Endothelial cell of umbilical vein (primary cell): ENCODE data around the gene CCDC85C. TPM values are rescaled to one million over a fixed set of nuclear protein-coding genes. Genes with fewer than 3 reads are reported as not detected.

Experiments
- BruUV-seq: library from RNA; stranded (reverse); fragments of 400-500 nt; replicated peaks from 2 replicates; lab custom pipeline; 2021; lab: Mats Ljungman, UMichigan
- CTCF ChIA-PET: fragments of 300-600, 350-600 bp; sonication (Branson Sonifier 250); formaldehyde crosslinking; loops from one replicate; lab custom pipeline; 2021; ENCODE audit warnings: antibody characterized with exemption, inconsistent platforms; lab: Charles Lee
- POLR2A ChIA-PET: fragments of 300-600, 350-600 bp; sonication (Branson Sonifier 250); formaldehyde crosslinking; loops from one replicate; lab custom pipeline; 2021; ENCODE audit warnings: antibody characterized with exemption, inconsistent platforms; lab: Charles Lee
- DNase-seq: peaks from one replicate; pipeline ENCODE4 v3.0.0-alpha.2; 2011; ENCODE audit warnings: low read depth, low spot score
- FAIRE-seq: peaks from 2 replicates; lab custom pipeline; 2011; peaks lifted over from hg19 to GRCh38; lab: Jason Lieb, UNC
- H2AFZ ChIP-seq: 2 replicates; pipeline ENCODE4 v1.6.0; 2012; ENCODE audit warnings: low read depth, low read length, control low read depth, inconsistent platforms
- H3K27ac ChIP-seq: 2 replicates; pipeline ENCODE4 v1.5.1; 2011; ENCODE audit warnings: low read depth, mild to moderate bottlenecking, control low read depth, low read length, moderate library complexity; ENCODE audit not compliant: insufficient read depth
- H3K27me3 ChIP-seq, 2 experiments: 2 replicates each; pipeline versions ENCODE4 v1.6.0 to v1.6.1; 2011; ENCODE audit warnings: low read length in 2 of 2, mixed read lengths in 1 of 2; ENCODE audit not compliant: control insufficient read depth in 2 of 2, insufficient read depth in 2 of 2
- H3K36me3 ChIP-seq, 2 experiments: 2 replicates in 1 of 2; 3 replicates in 1 of 2; pipeline ENCODE4 v1.5.1; 2011; ENCODE audit warnings: low read length in 2 of 2, mild to moderate bottlenecking in 1 of 2, moderate library complexity in 1 of 2; ENCODE audit not compliant: control insufficient read depth in 2 of 2, insufficient read depth in 2 of 2; ENCODE audit errors: extremely low read depth in 1 of 2
- H3K4me1 ChIP-seq: 3 replicates; pipeline ENCODE4 v1.5.1; 2011; ENCODE audit warnings: mild to moderate bottlenecking, low read length; ENCODE audit not compliant: control insufficient read depth, insufficient read depth; ENCODE audit errors: extremely low read depth
- H3K4me2 ChIP-seq: 2 replicates; pipeline ENCODE4 v1.6.1; 2011; ENCODE audit warnings: low read length, control low read depth, mixed read lengths; ENCODE audit not compliant: insufficient read depth
- H3K4me3 ChIP-seq, 3 experiments: fragments of 200-600 bp in 1 of 3; sonication (generic), shearing (Covaris generic) in 1 of 3; replicated peaks in 1 of 3; 2 replicates each; pipeline ENCODE4 v1.5.1; 2011 to 2016; ENCODE audit warnings: control low read depth in 3 of 3, low read length in 3 of 3, mild to moderate bottlenecking in 2 of 3, inconsistent platforms in 1 of 3, low read depth in 1 of 3, moderate library complexity in 1 of 3; ENCODE audit not compliant: insufficient read depth in 1 of 3
- H3K79me2 ChIP-seq: 2 replicates; pipeline ENCODE4 v1.6.0; 2012; ENCODE audit warnings: low read length, inconsistent platforms; ENCODE audit not compliant: control insufficient read depth, insufficient read depth
- H3K9ac ChIP-seq: replicated peaks from 2 replicates; pipeline ENCODE3; 2011; ENCODE audit warnings: low read length, control low read depth; ENCODE audit not compliant: insufficient read depth; ENCODE audit errors: extremely low read depth
- H3K9me1 ChIP-seq: replicated peaks from 3 replicates; pipeline ENCODE4 v1.6.0; 2011; ENCODE audit warnings: mild to moderate bottlenecking, low read length; ENCODE audit not compliant: control insufficient read depth, insufficient read depth; ENCODE audit errors: extremely low read depth
- H3K9me3 ChIP-seq: replicated peaks from 2 replicates; pipeline ENCODE4 v1.5.1; 2012; ENCODE audit warnings: low read length, inconsistent platforms; ENCODE audit not compliant: control insufficient read depth, insufficient read depth
- H4K20me1 ChIP-seq: replicated peaks from 2 replicates; pipeline ENCODE3; 2011; ENCODE audit warnings: mild to moderate bottlenecking, low read length; ENCODE audit not compliant: control insufficient read depth, insufficient read depth; ENCODE audit errors: extremely low read depth
- CTCF ChIP-seq, 2 donors: IDR thresholded peaks; 1 replicate in 1 of 2; 2 replicates in 1 of 2; pipeline ENCODE4 v1.5.1; 2011; ENCODE audit warnings: low read length in 2 of 2, mild to moderate bottlenecking in 2 of 2, moderate library complexity in 2 of 2, control low read depth in 1 of 2, inconsistent platforms in 1 of 2, low read depth in 1 of 2; ENCODE audit not compliant: insufficient read depth in 1 of 2; ENCODE audit errors: extremely low read depth in 1 of 2
- EZH2 ChIP-seq: IDR thresholded peaks from 2 replicates; pipeline ENCODE4 v1.6.1; 2012; ENCODE audit warnings: borderline replicate concordance, low read depth, mild to moderate bottlenecking, moderate library complexity, low read length, inconsistent platforms; ENCODE audit not compliant: severe bottlenecking
- FOS ChIP-seq: IDR thresholded peaks from 2 replicates; pipeline ENCODE4 v1.6.1; 2011; ENCODE audit warnings: mild to moderate bottlenecking, low read length, moderate library complexity, borderline replicate concordance; ENCODE audit not compliant: insufficient read depth
- GATA2 ChIP-seq: IDR thresholded peaks from 2 replicates; pipeline ENCODE4 v1.7.0; 2011; ENCODE audit warnings: low read depth, mild to moderate bottlenecking, moderate library complexity, mixed read lengths, low read length; ENCODE audit not compliant: insufficient read length, insufficient read depth
- JUN ChIP-seq: IDR thresholded peaks from 2 replicates; pipeline ENCODE4 v1.6.1; 2011; ENCODE audit warnings: borderline replicate concordance, low read depth; ENCODE audit not compliant: insufficient read length, insufficient read depth
- MAX ChIP-seq: IDR thresholded peaks from 2 replicates; pipeline ENCODE4 v1.6.1; 2011; ENCODE audit not compliant: insufficient read depth, insufficient read length
- MYC ChIP-seq: IDR thresholded peaks from one replicate; pipeline ENCODE4 v1.6.1; 2011; ENCODE audit warnings: mild to moderate bottlenecking, low read depth, low read length
- POLR2A ChIP-seq: IDR thresholded peaks from 2 replicates; pipeline ENCODE4 v1.6.1; 2012; ENCODE audit warnings: low read depth, mild to moderate bottlenecking, control low read depth, low read length
- POLR2AphosphoS5 ChIP-seq: IDR thresholded peaks from 2 replicates; pipeline ENCODE4 v1.6.1; 2012; ENCODE audit warnings: low read depth, mild to moderate bottlenecking, control low read depth, low read length, moderate library complexity; ENCODE audit not compliant: insufficient read depth
- dilution Hi-C: fragments of 300-500 bp; cut with MboI; formaldehyde crosslinking; loops from one replicate; pipeline ENCODE4 v1.15.0; 2019; ENCODE audit warnings: low sequenced_read_pairs; ENCODE audit not compliant: extremely low pct_ligation_motif_present
- intact Hi-C: fragments of 100-400 bp; cut with micrococcal nuclease; formaldehyde crosslinking; loops from one replicate; pipeline ENCODE4 v1.10.0; 2022
- polyA plus RNA-seq, 4 experiments: library from polyadenylated mRNA; depleted of rRNA in 3 of 4; stranded (reverse) in 3 of 4; unstranded in 1 of 4; fragments of >200 nt; gene quantifications; 2 replicates each; pipeline versions ENCODE4 v1.2.1 to v1.2.3, GENCODE V29; 2011 to 2012; ENCODE audit warnings: missing spikeins in 1 of 4
- total RNA-seq: library from RNA; stranded (reverse); gene quantifications from 2 replicates; pipeline ENCODE4 v1.2.3, GENCODE V29; 2021

CCDC85C gene
- total and polyA plus RNA-seq, 2 donors (not counting 3 experiments of a cell fraction or from before 2014, with no cell fraction given) = 7.5 to 17.8 TPM

GRCh38 chr14:99459481-99460100, 144.4 kb downstream of the CCDC85C start:
- H3K27ac ChIP-seq = no peak overlapping the region
- H2AFZ ChIP-seq = no peak overlapping the region
- H3K36me3 ChIP-seq = peaks cover 13 to 17% of the 10 kb centered on the region in 2 experiments
- H3K9me3 ChIP-seq = no peaks in the 10 kb centered on the region
- intact Hi-C loops (no loop called here), dilution Hi-C loops (no loop called here)
- H3K4me1 ChIP-seq = peaks cover 2% of the 10 kb centered on the region
- BruUV-seq = no TSS peak
- no peaks in the 10 kb centered on the region for H3K27me3 ChIP-seq
- no peak overlapping the region for H3K4me3 ChIP-seq
- ChIA-PET POLR2A (no interaction called here), CTCF (no interaction called here)
- no peak overlapping the region for H3K4me2 ChIP-seq
- no peaks in the 10 kb centered on the region for H3K9me1 ChIP-seq
- DNase-seq (no peak), FAIRE-seq (no peak)
- TF ChIP-seq EZH2 (no peak), FOS (no peak), POLR2A (no peak), JUN (no peak), MYC (no peak), POLR2AphosphoS5 (no peak)
- peaks cover 1% of the 10 kb centered on the region for H3K79me2 ChIP-seq
- H3K9ac ChIP-seq = no peak overlapping the region
- H4K20me1 ChIP-seq = no peaks in the 10 kb centered on the region

- no peak overlapping the region for H2AFZ ChIP-seq
- CTCF ChIA-PET = interaction anchor here (0.6 to 1.4 kb wide), 3 partner anchors 9 to 65 kb away, joined by 3 to 5 read pairs (median 3); no protein-coding TSS in a partner anchor
- H3K9me1 ChIP-seq = no peaks in the 10 kb centered on the region
- BruUV-seq = no TSS peak
- H3K36me3 ChIP-seq = peaks cover 7 to 13% of the 10 kb centered on the region in 2 experiments
- H3K4me2 ChIP-seq = no peak overlapping the region
- H3K4me1 ChIP-seq = peaks cover 4% of the 10 kb centered on the region
- FAIRE-seq = no peak
- no peak overlapping the region for H3K27ac ChIP-seq
- H3K79me2 ChIP-seq = peaks cover 2% of the 10 kb centered on the region
- H4K20me1 ChIP-seq = no peaks in the 10 kb centered on the region
- H3K27me3 ChIP-seq = no peaks in the 10 kb centered on the region
- H3K4me3 ChIP-seq = no peak overlapping the region
- TF ChIP-seq MAX (no peak), POLR2AphosphoS5 (no peak), POLR2A (no peak), FOS (no peak), JUN (no peak), CTCF (IDR thresholded peaks at IDR 0.05; ENCODE audit: extremely low read depth in 1 of 2, insufficient read depth in 1 of 2, low read depth in 1 of 2, low read length in 2 of 2) (no peak), MYC (no peak), GATA2 (no peak), EZH2 (no peak)
- dilution Hi-C loops = no loop called here
- DNase-seq = no peak
- no peaks in the 10 kb centered on the region for H3K9me3 ChIP-seq
- intact Hi-C loops = no loop called here
- no peak overlapping the region for H3K9ac ChIP-seq
- POLR2A ChIA-PET = no interaction called here
Measured at GRCh38 chr14:99454246-99454645, 149.8 kb downstream of the CCDC85C start.
